Smooth muscle cell (in vitro differentiated cells): Measurements from ENCODE around the gene COL6A1. TPM values are rescaled to one million over a fixed set of nuclear protein-coding genes. Genes with fewer than 3 reads are reported as not detected.

Experiments used
- DNase-seq: peaks from one replicate; lab custom pipeline; 2025; ENCODE audit not compliant: unreplicated experiment; lab: John Stamatoyannopoulos, UW
- H2AFZ ChIP-seq: fragments of 200-600 bp; sonication (generic); 2 replicates; pipeline ENCODE4 v1.6.0; 2016; ENCODE audit warnings: antibody characterized with exemption, low read depth, mild to moderate bottlenecking
- H3F3A ChIP-seq: fragments of 200-600 bp; sonication (generic); 2 replicates; pipeline ENCODE4 v1.6.0; 2017; ENCODE audit warnings: antibody characterized with exemption, low read depth
- H3K27ac ChIP-seq: fragments of 200-600 bp; sonication (generic); 2 replicates; pipeline ENCODE4 v1.5.1; 2016; ENCODE audit warnings: low read depth, mild to moderate bottlenecking
- H3K27me3 ChIP-seq: fragments of 200-600 bp; sonication (generic); 2 replicates; pipeline ENCODE4 v1.6.1; 2016; ENCODE audit warnings: low read depth, mild to moderate bottlenecking
- H3K36me3 ChIP-seq: fragments of 200-600 bp; sonication (generic); 2 replicates; pipeline ENCODE4 v1.5.1; 2016; ENCODE audit warnings: low read depth
- H3K4me1 ChIP-seq: fragments of 200-600 bp; sonication (generic); 2 replicates; pipeline ENCODE4 v1.5.1; 2016; ENCODE audit warnings: low read depth
- H3K4me2 ChIP-seq: fragments of 200-600 bp; sonication (generic); 2 replicates; pipeline ENCODE4 v1.6.0; 2016; ENCODE audit warnings: mild to moderate bottlenecking
- H3K4me3 ChIP-seq: fragments of 200-600 bp; sonication (generic); 2 replicates; pipeline ENCODE4 v1.5.1; 2016; ENCODE audit warnings: mild to moderate bottlenecking
- H3K79me2 ChIP-seq: fragments of 200-600 bp; sonication (generic); 2 replicates; pipeline ENCODE4 v1.6.0; 2016; ENCODE audit warnings: low read depth, mild to moderate bottlenecking
- H3K9ac ChIP-seq: fragments of 200-600 bp; sonication (generic); 2 replicates; pipeline ENCODE4 v1.6.0; 2016; ENCODE audit warnings: low read depth
- H3K9me3 ChIP-seq: fragments of 200-600 bp; sonication (generic); replicated peaks from 2 replicates; pipeline ENCODE4 v1.5.1; 2016; ENCODE audit warnings: low read depth
- H4K20me1 ChIP-seq: fragments of 200-600 bp; sonication (generic); 2 replicates; pipeline ENCODE4 v1.6.0; 2016; ENCODE audit warnings: low read depth
- WGBS: methylation state at CpG from one replicate; pipeline ENCODE4 v1.1.7; 2016; ENCODE audit warnings: low lambda C conversion rate; 5-methylcytosine and 5-hydroxymethylcytosine counted together
- polyA plus RNA-seq: library from polyadenylated mRNA; unstranded; fragments of >200 nt; fragmentation: Nextera tagmentation; extraction: Ambion mirVana; gene quantifications from 2 replicates; pipeline ENCODE4 v1.2.1, GENCODE V29; 2016
- total RNA-seq: library from RNA; depleted of rRNA; stranded (reverse); fragments of >200 nt; gene quantifications from 2 replicates; pipeline ENCODE4 v1.2.3, GENCODE V29; 2014
- TF ChIP-seq, protein P1 (sequence below): fragments of 200-600 bp; sonication (generic); IDR thresholded peaks from 2 replicates; pipeline ENCODE4 v1.5.1; 2017; ENCODE audit warnings: borderline replicate concordance, mild to moderate bottlenecking, antibody characterized with exemption; ENCODE audit not compliant: insufficient read depth, poor library complexity, severe bottlenecking

The COL6A1 gene
- total and polyA plus RNA-seq, 2 experiments from 2014 or later: 1,292 to 2,827 TPM

- Histone ChIP-seq H3K4me2 (no peak overlapping the region), H4K20me1 (no peaks in the 10 kb centered on the region), H3K36me3 (no peaks in the 10 kb centered on the region), H3K27ac (no peak overlapping the region), H3K27me3 (no peaks in the 10 kb centered on the region), H2AFZ (no peak overlapping the region), H3K4me1 (no peaks in the 10 kb centered on the region), H3K4me3 (no peak overlapping the region), H3K9me3 (no peaks in the 10 kb centered on the region), H3F3A (no peaks in the 10 kb centered on the region), H3K79me2 (no peaks in the 10 kb centered on the region), H3K9ac (no peak overlapping the region)
- 93% methylated on average over 17 of the region's 17 CpGs for WGBS
- TF ChIP-seq, protein P1, sequence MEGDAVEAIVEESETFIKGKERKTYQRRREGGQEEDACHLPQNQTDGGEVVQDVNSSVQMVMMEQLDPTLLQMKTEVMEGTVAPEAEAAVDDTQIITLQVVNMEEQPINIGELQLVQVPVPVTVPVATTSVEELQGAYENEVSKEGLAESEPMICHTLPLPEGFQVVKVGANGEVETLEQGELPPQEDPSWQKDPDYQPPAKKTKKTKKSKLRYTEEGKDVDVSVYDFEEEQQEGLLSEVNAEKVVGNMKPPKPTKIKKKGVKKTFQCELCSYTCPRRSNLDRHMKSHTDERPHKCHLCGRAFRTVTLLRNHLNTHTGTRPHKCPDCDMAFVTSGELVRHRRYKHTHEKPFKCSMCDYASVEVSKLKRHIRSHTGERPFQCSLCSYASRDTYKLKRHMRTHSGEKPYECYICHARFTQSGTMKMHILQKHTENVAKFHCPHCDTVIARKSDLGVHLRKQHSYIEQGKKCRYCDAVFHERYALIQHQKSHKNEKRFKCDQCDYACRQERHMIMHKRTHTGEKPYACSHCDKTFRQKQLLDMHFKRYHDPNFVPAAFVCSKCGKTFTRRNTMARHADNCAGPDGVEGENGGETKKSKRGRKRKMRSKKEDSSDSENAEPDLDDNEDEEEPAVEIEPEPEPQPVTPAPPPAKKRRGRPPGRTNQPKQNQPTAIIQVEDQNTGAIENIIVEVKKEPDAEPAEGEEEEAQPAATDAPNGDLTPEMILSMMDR: no peak
- DNase-seq: no peak
Measured at GRCh38 chr21:45938811-45939520, 42.6 kb upstream of the COL6A1 start.

DNA sequence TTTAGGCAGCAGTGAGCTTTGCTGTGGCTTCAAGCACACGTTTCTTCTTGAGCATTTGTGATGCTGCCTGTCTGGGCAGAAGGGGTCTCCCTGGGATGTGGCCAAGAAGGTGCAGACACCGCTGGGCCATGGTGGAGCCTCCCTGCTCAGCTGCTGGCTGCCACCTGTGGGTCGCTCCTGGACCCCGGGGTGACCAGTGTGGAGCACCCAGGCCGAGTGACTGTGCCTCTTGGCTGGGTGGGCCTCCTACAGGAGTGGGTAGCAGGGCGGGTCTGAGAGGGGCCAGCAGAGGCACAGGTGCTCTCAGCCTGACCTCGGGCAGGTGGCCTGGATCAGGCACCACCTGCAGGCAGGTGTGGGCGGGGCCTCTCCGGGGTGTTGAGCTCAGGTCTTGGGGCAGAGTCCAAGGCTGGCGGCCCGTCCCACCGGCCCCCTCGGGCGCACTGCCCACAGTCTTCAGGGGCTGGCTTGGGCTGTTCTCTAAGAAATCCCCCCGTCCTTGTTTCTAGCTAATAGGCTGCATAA, 42.0 kb upstream of the COL6A1 start:
- H3K27me3 ChIP-seq: no peaks in the 10 kb centered on the region
- H3K4me3 ChIP-seq: no peak overlapping the region
- no peak overlapping the region for H3K9ac ChIP-seq
- H3K36me3 ChIP-seq: no peaks in the 10 kb centered on the region
- H3K27ac ChIP-seq: no peak overlapping the region
- no peaks in the 10 kb centered on the region for H3K79me2 ChIP-seq
- H3K9me3 ChIP-seq: no peaks in the 10 kb centered on the region
- TF ChIP-seq, protein P1: no peak
- H2AFZ ChIP-seq: no peak overlapping the region
- DNase-seq: no peak
- WGBS: 95% methylated on average over 15 of the region's 15 CpGs
- H4K20me1 ChIP-seq: no peaks in the 10 kb centered on the region
- no peaks in the 10 kb centered on the region for H3F3A ChIP-seq
- no peaks in the 10 kb centered on the region for H3K4me1 ChIP-seq
- H3K4me2 ChIP-seq: no peak overlapping the region

- no peak overlapping the region for H3K27ac ChIP-seq
- no peaks in the 10 kb centered on the region for H3K36me3 ChIP-seq
- no peaks in the 10 kb centered on the region for H3K9me3 ChIP-seq
- no peaks in the 10 kb centered on the region for H4K20me1 ChIP-seq
- no peak overlapping the region for H2AFZ ChIP-seq
- DNase-seq: no peak
- TF ChIP-seq, protein P1: no peak
- H3K4me2 ChIP-seq: no peak overlapping the region
- no peak overlapping the region for H3K4me3 ChIP-seq
- WGBS: 95% methylated on average over 20 of the region's 20 CpGs
- H3K9ac ChIP-seq: no peak overlapping the region
- no peaks in the 10 kb centered on the region for H3K27me3 ChIP-seq
- no peaks in the 10 kb centered on the region for H3F3A ChIP-seq
- H3K4me1 ChIP-seq: no peaks in the 10 kb centered on the region
- no peaks in the 10 kb centered on the region for H3K79me2 ChIP-seq
Measured at GRCh38 chr21:45940091-45940490, 41.5 kb upstream of the COL6A1 start.
